Cardiac fibroblast (primary cell): ENCODE measurements around the gene TENM4.

Experiments
- DNase-seq, 2 donors: peaks; one replicate each; pipeline versions ENCODE4 v3.0.0 to v3.0.0-alpha.2; 2010; ENCODE audit warnings: low read depth in 2 of 2
- H3K4me3 ChIP-seq, 2 donors: replicated peaks in 1 of 2; 1 replicate in 1 of 2; 2 replicates in 1 of 2; pipeline ENCODE4 v1.5.1; 2011; ENCODE audit warnings: low read depth in 2 of 2, low read length in 2 of 2, mild to moderate bottlenecking in 2 of 2, moderate library complexity in 1 of 2
- CTCF ChIP-seq: IDR thresholded peaks from one replicate; pipeline ENCODE4 v1.5.1; 2011; ENCODE audit warnings: low read depth, mild to moderate bottlenecking, low read length, inconsistent platforms

The TENM4 gene

GRCh38 chr11:78731027-78731426 lies 709.8 kb downstream of the TENM4 start:
- TF ChIP-seq CTCF: no peak
- peak; percentile 32 to 48 for DNase-seq
- no peak overlapping the region for H3K4me3 ChIP-seq

GRCh38 chr11:78730267-78730824 lies 710.5 kb downstream of the TENM4 start:
- TF ChIP-seq CTCF: no peak
- no peak overlapping the region for H3K4me3 ChIP-seq
- no peak for DNase-seq

GRCh38 chr11:78727816-78728215 lies 713.0 kb downstream of the TENM4 start:
- no peak overlapping the region for H3K4me3 ChIP-seq
- no peak for TF ChIP-seq CTCF
- no peak for DNase-seq

- no peak overlapping the region for H3K4me3 ChIP-seq
- no peak for DNase-seq
- no peak for TF ChIP-seq CTCF
These were observed 715.6 kb downstream of the TENM4 start for GRCh38 chr11:78725200-78725599.

- TF ChIP-seq CTCF: no peak
- DNase-seq: no peak
These were observed 718.0 kb downstream of the TENM4 start for GRCh38 chr11:78722786-78723185.

GRCh38 chr11:78720281-78720989 lies 720.4 kb downstream of the TENM4 start:
- TF ChIP-seq CTCF: no peak
- no peak overlapping the region for H3K4me3 ChIP-seq
- no peak for DNase-seq

More at GRCh38 chr11:78722786-78723185, 718.0 kb downstream of the TENM4 start:
- H3K4me3 ChIP-seq: no peak overlapping the region

- TF ChIP-seq CTCF: no peak
- no peak overlapping the region for H3K4me3 ChIP-seq
- DNase-seq: no peak
These were observed 723.8 kb downstream of the TENM4 start for GRCh38 chr11:78717041-78717440.
